Nucleus accumbens (tissue), 56 donors: ENCODE results near the gene GLB1L.
"Not testable (repeated sequence)": the region's sequence is repeated elsewhere in the genome, so short reads cannot be mapped to it uniquely, and the experiment has no call there.

Source experiments
- DNase-seq, 56 donors: peaks; one replicate each; lab custom pipeline; 2025; lab: John Stamatoyannopoulos, UW

GLB1L gene

GRCh38 chr2:219210196-219210885, 34.9 kb downstream of the GLB1L start:
- no peak for DNase-seq

- no peak for DNase-seq
Observed at GRCh38 chr2:219209236-219210195, 35.7 kb downstream of the GLB1L start.

GRCh38 chr2:219207884-219208740, 37.1 kb downstream of the GLB1L start:
- DNase-seq, result peak in 1 of 56 donors; percentile 10

- DNase-seq, result peak in 1 of 56 donors; percentile 78
Observed at GRCh38 chr2:219207134-219207883, 37.9 kb downstream of the GLB1L start.

- DNase-seq, result peak; percentile 54 to 97 (median 91)
Observed at GRCh38 chr2:219206328-219207133, 38.7 kb downstream of the GLB1L start, which contains the start of gene ZFAND2B. Gene ZFAND2B, plus strand, starts transcription at chr2:219206782. Its CDS starts 206 bp downstream, at chr2:219206988.

GRCh38 chr2:219205981-219206327, 39.3 kb downstream of the GLB1L start:
- no peak for DNase-seq

GRCh38 chr2:219205165-219205538, 40.1 kb downstream of the GLB1L start:
- no peak for DNase-seq

- DNase-seq, result no peak
Observed at GRCh38 chr2:219204425-219205164, 40.6 kb downstream of the GLB1L start.

- not testable (repeated sequence) for DNase-seq
Observed at GRCh38 chr2:219201331-219201730, 43.9 kb downstream of the GLB1L start.

- peak in 2 of 56 donors; percentile 2 to 11 for DNase-seq
Observed at GRCh38 chr2:219200502-219201326, 44.5 kb downstream of the GLB1L start.

GRCh38 chr2:219199470-219200211, 45.6 kb downstream of the GLB1L start:
- no peak for DNase-seq

- no peak for DNase-seq
Observed at GRCh38 chr2:219198974-219199373, 46.3 kb downstream of the GLB1L start.

GRCh38 chr2:219197388-219197787, 47.9 kb downstream of the GLB1L start:
- no peak for DNase-seq

- DNase-seq, result no peak
Observed at GRCh38 chr2:219186754-219187456, 58.3 kb downstream of the GLB1L start.
